Epithelial cell of proximal tubule (primary cell): ENCODE data around the gene TAF6. TPM values are rescaled to one million over a fixed set of nuclear protein-coding genes. Genes with fewer than 3 reads are reported as not detected.
A peak's percentile ranks its signal among the peaks of the same experiment; 100 is the strongest.

ENCODE experiments used
- DNase-seq: peaks from one replicate; pipeline ENCODE4 v3.0.0-alpha.2; 2011; ENCODE audit warnings: low read depth
- H3K4me3 ChIP-seq: 2 replicates; pipeline ENCODE4 v1.5.1; 2011; ENCODE audit warnings: low read depth, mild to moderate bottlenecking, low read length
- CTCF ChIP-seq: conservative IDR thresholded peaks from 2 replicates; pipeline ENCODE4 v1.5.1; 2012; ENCODE audit warnings: low read depth, mild to moderate bottlenecking, low read length
- total RNA-seq: library from RNA; depleted of rRNA; stranded (reverse); fragments of >200 nt; gene quantifications from 2 replicates; pipeline ENCODE4 v1.2.3, GENCODE V29; 2015

Gene TAF6
- total RNA-seq, 1 donor from 2014 or later = 62.8 TPM

- no peak for DNase-seq
- H3K4me3 ChIP-seq = no peak overlapping the region
- no peak for TF ChIP-seq CTCF
These were observed 11.9 kb downstream of the TAF6 start for GRCh38 chr7:100107125-100107737.

- no peak overlapping the region for H3K4me3 ChIP-seq
- TF ChIP-seq CTCF = no peak
- no peak for DNase-seq
These were observed 12.5 kb downstream of the TAF6 start for GRCh38 chr7:100106633-100107032.

GRCh38 chr7:100105534-100105933, 13.6 kb downstream of the TAF6 start:
- DNase-seq = no peak
- H3K4me3 ChIP-seq = no peak overlapping the region
- TF ChIP-seq CTCF = no peak

GRCh38 chr7:100102950-100103840, 16.0 kb downstream of the TAF6 start:
- H3K4me3 ChIP-seq = peak overlapping the region; percentile 74
- no peak for DNase-seq
- TF ChIP-seq CTCF = no peak

- peak within 1 kb of the TSS; percentile 74 for H3K4me3 ChIP-seq
- no peak for TF ChIP-seq CTCF
- DNase-seq = peak; percentile 69
These were observed 17.9 kb downstream of the TAF6 start, which contains the start of the genes AP4M1 and MCM7 for GRCh38 chr7:100101016-100101862. Gene AP4M1, plus strand, starts transcription at chr7:100101643. Its CDS starts 72 bp downstream, at chr7:100101715. Gene MCM7, minus strand, starts transcription at chr7:100101397. Its CDS starts 103 bp downstream, at chr7:100101294.

- DNase-seq = peak; percentile 80
- H3K4me3 ChIP-seq = peak overlapping the region; percentile 74
- TF ChIP-seq CTCF = no peak
These were observed 18.6 kb downstream of the TAF6 start for GRCh38 chr7:100100420-100101015.
